HFF-Myc (cell line): ENCODE data around the gene CHN2.

Experiments used
- DNase-seq: peaks from one replicate; pipeline ENCODE4 v3.0.0-alpha.2; 2011; ENCODE audit warnings: low read depth; ENCODE audit errors: extremely low read depth
- H3K4me3 ChIP-seq: replicated peaks from 2 replicates; pipeline ENCODE4 v1.5.1; 2011; ENCODE audit warnings: low read depth, mild to moderate bottlenecking, control low read depth, low read length
- CTCF ChIP-seq: IDR thresholded peaks from 2 replicates; pipeline ENCODE4 v1.5.1; 2012; ENCODE audit warnings: mild to moderate bottlenecking, low read depth, low read length, control low read depth; ENCODE audit errors: missing control alignments

Gene CHN2

DNA sequence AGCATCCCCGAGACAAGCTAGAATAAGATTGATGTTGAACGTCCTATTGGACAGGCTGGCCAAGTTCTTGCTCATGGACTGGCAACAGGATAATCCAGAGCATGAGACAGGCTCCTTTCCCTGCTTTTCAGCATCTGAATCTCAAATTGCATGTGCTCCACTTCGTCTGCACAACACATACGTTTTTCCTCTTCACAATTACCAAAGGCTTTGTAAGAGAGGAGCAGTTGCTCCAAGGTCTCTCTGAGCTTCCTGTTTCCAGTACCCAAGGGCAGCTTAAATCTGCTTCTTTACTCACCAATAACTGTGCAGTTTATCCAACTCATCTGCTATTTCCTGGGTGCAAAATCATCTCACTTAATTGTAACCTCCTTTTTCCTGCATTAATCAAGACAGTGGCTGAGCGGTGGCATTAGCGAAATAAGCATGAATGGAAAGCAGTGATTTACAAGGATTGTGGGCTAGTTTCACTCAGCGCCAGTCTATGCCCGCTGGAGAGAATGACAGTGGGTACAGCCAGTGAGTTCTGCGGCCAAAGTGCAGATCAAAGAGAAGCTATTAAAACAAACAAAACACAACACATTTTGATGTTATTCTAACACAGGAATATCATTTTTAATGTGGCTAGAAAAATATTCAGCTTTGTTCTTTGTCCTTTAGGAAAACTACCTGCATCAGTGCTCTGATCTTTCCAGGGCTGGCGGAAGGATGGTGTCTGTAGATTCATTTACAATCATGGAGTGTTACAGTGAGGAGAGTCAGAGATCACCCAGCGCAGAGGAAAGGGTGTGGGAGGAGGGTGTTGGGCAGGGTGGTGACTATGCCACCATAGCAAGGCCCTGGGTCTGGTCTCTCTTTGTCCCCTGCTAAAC, 79.8 kb downstream of the CHN2 start:
- no peak for TF ChIP-seq CTCF
- DNase-seq: no peak
- no peak overlapping the region for H3K4me3 ChIP-seq

DNA sequence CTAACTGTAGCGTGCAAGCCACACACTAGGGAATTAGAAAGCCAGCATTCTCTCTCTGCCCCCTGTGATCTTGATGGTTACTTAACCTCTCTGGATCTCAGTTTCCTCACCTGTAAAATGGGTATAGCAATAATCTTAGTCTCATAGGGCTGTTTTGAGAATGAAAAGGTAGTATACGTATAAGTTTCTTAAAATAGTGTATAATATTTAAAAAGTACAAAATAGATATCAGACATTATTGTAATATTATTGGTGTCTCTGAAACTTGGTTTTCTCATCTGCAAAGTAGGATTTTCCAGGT, 80.4 kb downstream of the CHN2 start:
- no peak overlapping the region for H3K4me3 ChIP-seq
- no peak for TF ChIP-seq CTCF
- DNase-seq: no peak

DNA sequence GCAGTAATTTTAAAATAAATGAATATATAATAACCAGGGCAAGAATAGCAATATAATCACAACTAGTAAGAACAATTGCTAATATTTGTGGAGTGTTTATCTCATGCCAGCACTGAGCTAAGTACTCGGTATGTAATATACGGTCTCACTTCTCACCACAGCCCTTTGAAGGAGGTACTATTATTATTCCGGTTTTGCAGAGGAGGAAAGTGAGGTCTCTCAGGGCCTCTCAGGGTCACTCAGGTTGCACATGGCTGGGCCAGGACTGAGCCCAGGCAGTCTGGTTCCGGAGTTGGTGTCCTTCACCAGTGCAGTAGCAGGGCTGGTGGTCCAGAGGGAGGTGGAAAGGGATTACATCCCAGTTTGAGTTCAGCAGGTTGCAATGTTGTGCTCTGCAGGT, 80.9 kb downstream of the CHN2 start:
- TF ChIP-seq CTCF: no peak

GRCh38 chr7:29276199-29276598, 81.6 kb downstream of the CHN2 start:
- DNase-seq: no peak
- TF ChIP-seq CTCF: no peak
- H3K4me3 ChIP-seq: no peak overlapping the region

More for the DNA sequence above, 80.9 kb downstream of the CHN2 start:
- no peak for DNase-seq
- no peak overlapping the region for H3K4me3 ChIP-seq

- H3K4me3 ChIP-seq: no peak overlapping the region
- TF ChIP-seq CTCF: no peak
- DNase-seq: no peak
Measured at GRCh38 chr7:29276806-29277205, 82.2 kb downstream of the CHN2 start.

DNA sequence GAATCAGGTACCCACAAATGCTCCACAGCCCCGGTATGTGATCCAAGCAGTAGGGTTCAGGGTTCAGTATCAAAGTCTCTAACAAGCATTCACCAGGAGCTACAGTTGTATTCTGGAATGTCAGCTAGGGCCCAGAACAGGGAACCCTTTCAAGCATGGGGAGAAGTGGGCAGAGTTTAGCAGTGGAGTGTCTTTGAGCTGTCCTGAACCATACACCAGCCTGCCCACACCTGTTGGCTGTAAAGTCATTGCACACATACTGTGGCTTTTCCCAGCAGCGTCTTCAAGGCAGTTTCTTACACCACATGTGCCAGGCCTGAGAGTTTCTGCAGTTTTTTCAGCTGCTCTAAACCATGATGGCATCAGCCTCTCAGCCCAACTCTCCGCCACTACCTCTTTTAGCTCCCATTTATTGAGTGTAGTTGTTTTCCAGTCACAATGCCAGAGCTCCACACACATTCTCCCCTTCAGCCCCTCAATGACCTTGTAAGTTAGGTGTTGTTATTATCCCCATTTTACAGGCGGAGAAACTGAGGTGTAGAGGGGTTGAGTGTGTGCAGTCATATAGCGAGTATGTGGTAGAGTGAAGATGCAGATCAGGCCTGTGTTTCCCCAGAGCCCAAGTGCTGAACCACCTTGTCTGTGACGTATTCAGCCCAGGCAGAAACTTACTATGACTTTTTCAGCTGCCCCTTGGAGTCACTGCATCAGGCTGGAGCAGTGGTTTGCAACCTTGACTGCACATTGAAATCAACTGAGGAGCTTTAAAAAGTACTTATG, 83.1 kb downstream of the CHN2 start:
- DNase-seq: no peak
- TF ChIP-seq CTCF: no peak
- H3K4me3 ChIP-seq: no peak overlapping the region
